HepG2 (cell line): ENCODE data around the gene VAMP8. TPM values are rescaled to one million over a fixed set of nuclear protein-coding genes. Genes with fewer than 3 reads are reported as not detected.

ENCODE experiments used
- ATAC-seq: fragments of 200-7000 bp; cut with Tn5 transposase; 3 replicates; pipeline ENCODE4 v1.9.1; 2020; ENCODE audit warnings: mild to moderate bottlenecking, moderate library complexity
- BruUV-seq: library from RNA; stranded (reverse); fragments of 400-500 nt; replicated peaks from 2 replicates; lab custom pipeline; 2021; lab: Mats Ljungman, UMichigan
- CTCF ChIA-PET: fragments of 300-600 bp; formaldehyde crosslinking; extraction: SDS; loops from one replicate; lab custom pipeline; 2021; ENCODE audit warnings: low total read pairs, inconsistent platforms, low intra/inter-chr PET ratio; lab: Yijun Ruan, JAX
- POLR2A ChIA-PET: fragments of 350-600 bp; sonication (Branson Sonifier 250); formaldehyde crosslinking; loops from one replicate; lab custom pipeline; 2020; ENCODE audit warnings: antibody characterized with exemption, inconsistent platforms; lab: Yijun Ruan, JAX
- DNase-seq: peaks from one replicate; pipeline ENCODE4 v3.0.0-alpha.2; 2015; ENCODE audit warnings: low spot score
- FAIRE-seq: peaks from 3 replicates; lab custom pipeline; 2011; peaks lifted over from hg19 to GRCh38; lab: Jason Lieb, UNC
- H2AFZ ChIP-seq: one replicate; pipeline ENCODE4 v1.6.1; 2011; ENCODE audit warnings: low read length, inconsistent platforms
- H3K27ac ChIP-seq: fragments of 300-600 bp; 3 replicates; pipeline ENCODE4 v1.8.0; 2011; ENCODE audit warnings: mixed run types, mild to moderate bottlenecking, mixed read lengths, low read length, inconsistent platforms; ENCODE audit not compliant: insufficient read depth; ENCODE audit errors: extremely low read length
- H3K27me3 ChIP-seq, 2 experiments: fragments of 200-600 bp in 1 of 2; 2 replicates in 1 of 2; 3 replicates in 1 of 2; pipeline versions ENCODE4 v1.6.0 to v1.8.0; 2011; ENCODE audit warnings: low read length in 2 of 2, mild to moderate bottlenecking in 2 of 2, moderate library complexity in 2 of 2, inconsistent platforms in 1 of 2; ENCODE audit not compliant: insufficient read depth in 2 of 2, control insufficient read depth in 1 of 2
- H3K36me3 ChIP-seq, 2 experiments: fragments of 200-600 bp in 1 of 2; replicated peaks in 1 of 2; 2 replicates in 1 of 2; 3 replicates in 1 of 2; pipeline versions ENCODE4 v1.5.1 to v1.8.0; 2011; ENCODE audit warnings: low read length in 2 of 2, inconsistent platforms in 1 of 2; ENCODE audit not compliant: insufficient read depth in 2 of 2, control insufficient read depth in 1 of 2
- H3K4me1 ChIP-seq: 2 replicates; pipeline ENCODE4 v1.5.1; 2012; ENCODE audit warnings: low read length, inconsistent platforms; ENCODE audit not compliant: insufficient read depth
- H3K4me2 ChIP-seq: 2 replicates; pipeline ENCODE4 v1.6.0; 2011; ENCODE audit warnings: low read depth, low read length, inconsistent platforms
- H3K4me3 ChIP-seq, 3 experiments: fragments of 200-600 bp in 1 of 3; sonication (generic), shearing (Covaris generic) in 1 of 3; replicated peaks in 1 of 3; 2 replicates each; pipeline ENCODE4 v1.5.1; 2011 to 2016; ENCODE audit warnings: low read length in 3 of 3, inconsistent platforms in 2 of 3, low read depth in 2 of 3, mild to moderate bottlenecking in 2 of 3, control low read depth in 1 of 3, mixed read lengths in 1 of 3; ENCODE audit not compliant: insufficient read depth in 1 of 3
- H3K79me2 ChIP-seq: one replicate; pipeline ENCODE4 v1.6.1; 2011; ENCODE audit warnings: low read length, inconsistent platforms; ENCODE audit not compliant: insufficient read depth
- H3K9ac ChIP-seq: 2 replicates; pipeline ENCODE4 v1.6.0; 2011; ENCODE audit warnings: mild to moderate bottlenecking, low read depth, low read length, inconsistent platforms; ENCODE audit not compliant: insufficient read depth
- H3K9me3 ChIP-seq: 2 replicates; pipeline ENCODE4 v1.5.1; 2012; ENCODE audit warnings: mild to moderate bottlenecking, low read length
- H4K20me1 ChIP-seq: 2 replicates; pipeline ENCODE4 v1.6.0; 2011; ENCODE audit warnings: inconsistent platforms, mild to moderate bottlenecking, low read length, moderate library complexity; ENCODE audit not compliant: insufficient read depth
- HMGA1 ChIP-seq: sonication (generic); formaldehyde crosslinking; conservative IDR thresholded peaks from 2 replicates; pipeline ENCODE4 v1.4.0; 2020; ENCODE audit warnings: missing genetic modification reagents
- NFYB ChIP-seq: sonication (generic); formaldehyde crosslinking; IDR thresholded peaks from 2 replicates; pipeline ENCODE4 v1.4.0; 2020; ENCODE audit warnings: missing genetic modification reagents
- NR2F1 ChIP-seq, 2 experiments: fragments of 450-650 bp in 1 of 2; formaldehyde crosslinking in 1 of 2; IDR thresholded peaks; 2 replicates each; pipeline versions ENCODE4 v1.5.0 to v1.6.1; 2016 to 2020; ENCODE audit warnings: mild to moderate bottlenecking in 1 of 2, missing compliant biosample characterization in 1 of 2, missing genetic modification reagents in 1 of 2, moderate library complexity in 1 of 2
- REL ChIP-seq: sonication (generic); formaldehyde crosslinking; conservative IDR thresholded peaks from 2 replicates; pipeline ENCODE4 v1.8.0; 2022; ENCODE audit warnings: mild to moderate bottlenecking, missing genetic modification reagents, moderate library complexity
- RFXANK ChIP-seq: IDR thresholded peaks from 2 replicates; pipeline ENCODE4 v1.6.1; 2016
- SMAD1 ChIP-seq: sonication (generic); formaldehyde crosslinking; IDR thresholded peaks from 2 replicates; pipeline ENCODE4 v1.4.0; 2020; ENCODE audit warnings: missing genetic modification reagents, low read depth, mild to moderate bottlenecking, borderline replicate concordance
- TEAD3 ChIP-seq: optimal IDR thresholded peaks from 2 replicates; pipeline ENCODE3; 2016; ENCODE audit warnings: borderline replicate concordance
- ZNF263 ChIP-seq: sonication (generic); formaldehyde crosslinking; IDR thresholded peaks from 2 replicates; pipeline ENCODE4 v1.4.0; 2020; ENCODE audit warnings: missing genetic modification reagents
- ZNF3 ChIP-seq: IDR thresholded peaks from 2 replicates; pipeline ENCODE4 v1.7.0; 2017; ENCODE audit warnings: inconsistent platforms
- ZNF30 ChIP-seq: sonication (generic); formaldehyde crosslinking; IDR thresholded peaks from 2 replicates; pipeline ENCODE4 v1.5.0; 2020; ENCODE audit warnings: mild to moderate bottlenecking, missing genetic modification reagents
- ZNF607 ChIP-seq: sonication (generic); formaldehyde crosslinking; IDR thresholded peaks from 2 replicates; pipeline ENCODE4 v1.5.1; 2020; ENCODE audit warnings: missing genetic modification reagents, mild to moderate bottlenecking, borderline replicate concordance
- WGBS: methylation state at CpG from one replicate; pipeline ENCODE4 v1.1.6; 2017; ENCODE audit warnings: low lambda C conversion rate; 5-methylcytosine and 5-hydroxymethylcytosine counted together
- in situ Hi-C: cut with HindIII; loops from 2 replicates; pipeline ENCODE4 v1.10.0; 2017; ENCODE audit warnings: low pct_unique_long_range_greater_than_20kb; ENCODE audit not compliant: extremely low pct_ligation_motif_present
- intact Hi-C: fragments of 100-400 bp; cut with micrococcal nuclease; formaldehyde crosslinking; loops from one replicate; pipeline ENCODE4 v1.10.0; 2022; ENCODE audit not compliant: unreplicated experiment
- polyA plus RNA-seq, 8 experiments: library from polyadenylated mRNA; depleted of rRNA in 3 of 8; stranded (reverse) in 7 of 8; unstranded in 1 of 8; fragments of >200 nt; fragmentation: Illumina TruSeq in 4 of 8; extraction: Trizol in 4 of 8; gene quantifications; 2 replicates each; pipeline versions ENCODE4 v1.2.1 to v1.2.3, GENCODE V29; 2011 to 2016; ENCODE audit warnings: low read depth in 4 of 8, missing spikeins in 1 of 8, mixed read lengths in 1 of 8; ENCODE audit not compliant: insufficient read depth in 1 of 8
- total RNA-seq, 5 experiments: library from RNA; depleted of rRNA; stranded (reverse); fragments of >200 nt; fragmentation: Illumina TruSeq; extraction: Trizol; gene quantifications; 2 replicates each; pipeline ENCODE4 v1.2.3, GENCODE V29; 2016; ENCODE audit warnings: low read depth in 1 of 5
- TF ChIP-seq, protein P1 (sequence below): sonication (generic); formaldehyde crosslinking; IDR thresholded peaks from 2 replicates; pipeline ENCODE4 v1.8.0; 2022; ENCODE audit warnings: mild to moderate bottlenecking, missing genetic modification reagents; ENCODE audit not compliant: insufficient replicate concordance
- TF ChIP-seq, protein P2 (sequence below): conservative IDR thresholded peaks from 2 replicates; pipeline ENCODE4 v1.6.1; 2018; ENCODE audit warnings: missing genetic modification reagents
- TF ChIP-seq, protein P3 (sequence below): sonication (generic); formaldehyde crosslinking; IDR thresholded peaks from 2 replicates; pipeline ENCODE4 v1.8.1; 2023; ENCODE audit warnings: mild to moderate bottlenecking, missing genetic modification reagents
- TF ChIP-seq, protein P4 (sequence below): IDR thresholded peaks from 2 replicates; pipeline ENCODE4 v1.6.1; 2018; ENCODE audit warnings: missing genetic modification reagents
- TF ChIP-seq, protein P5 (sequence below): sonication (generic); formaldehyde crosslinking; IDR thresholded peaks from 2 replicates; pipeline ENCODE4 v1.4.0; 2020; ENCODE audit warnings: mild to moderate bottlenecking, missing genetic modification reagents

VAMP8 gene
- total and polyA plus RNA-seq, 2 of the 13 experiments (the other 11 are each of a cell fraction or from before 2014, with no cell fraction given): 83.3 to 157 TPM

DNA sequence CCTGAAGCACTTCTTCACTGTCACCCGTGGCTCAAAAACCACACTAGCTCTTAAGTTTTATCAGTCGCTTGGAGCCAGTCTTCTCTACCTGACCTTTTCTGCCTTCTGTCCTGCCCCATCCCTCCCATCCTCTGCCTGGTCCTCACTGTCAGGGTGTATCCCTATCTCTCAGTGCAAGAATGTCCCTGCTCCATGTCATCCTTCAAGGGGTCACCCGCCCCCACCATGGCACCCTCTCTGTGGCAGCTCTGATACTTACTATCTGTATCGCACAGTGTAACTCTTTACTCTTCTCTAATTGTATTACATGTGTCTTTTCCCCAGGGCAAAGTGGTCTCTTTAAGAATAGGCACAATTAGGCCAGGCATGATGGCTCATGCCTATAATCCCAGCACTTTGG, 11.3 kb downstream of the VAMP8 start (continued):
- TF ChIP-seq, protein P1, sequence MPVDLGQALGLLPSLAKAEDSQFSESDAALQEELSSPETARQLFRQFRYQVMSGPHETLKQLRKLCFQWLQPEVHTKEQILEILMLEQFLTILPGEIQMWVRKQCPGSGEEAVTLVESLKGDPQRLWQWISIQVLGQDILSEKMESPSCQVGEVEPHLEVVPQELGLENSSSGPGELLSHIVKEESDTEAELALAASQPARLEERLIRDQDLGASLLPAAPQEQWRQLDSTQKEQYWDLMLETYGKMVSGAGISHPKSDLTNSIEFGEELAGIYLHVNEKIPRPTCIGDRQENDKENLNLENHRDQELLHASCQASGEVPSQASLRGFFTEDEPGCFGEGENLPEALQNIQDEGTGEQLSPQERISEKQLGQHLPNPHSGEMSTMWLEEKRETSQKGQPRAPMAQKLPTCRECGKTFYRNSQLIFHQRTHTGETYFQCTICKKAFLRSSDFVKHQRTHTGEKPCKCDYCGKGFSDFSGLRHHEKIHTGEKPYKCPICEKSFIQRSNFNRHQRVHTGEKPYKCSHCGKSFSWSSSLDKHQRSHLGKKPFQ (CRISPR knock-in tag): no peak

DNA sequence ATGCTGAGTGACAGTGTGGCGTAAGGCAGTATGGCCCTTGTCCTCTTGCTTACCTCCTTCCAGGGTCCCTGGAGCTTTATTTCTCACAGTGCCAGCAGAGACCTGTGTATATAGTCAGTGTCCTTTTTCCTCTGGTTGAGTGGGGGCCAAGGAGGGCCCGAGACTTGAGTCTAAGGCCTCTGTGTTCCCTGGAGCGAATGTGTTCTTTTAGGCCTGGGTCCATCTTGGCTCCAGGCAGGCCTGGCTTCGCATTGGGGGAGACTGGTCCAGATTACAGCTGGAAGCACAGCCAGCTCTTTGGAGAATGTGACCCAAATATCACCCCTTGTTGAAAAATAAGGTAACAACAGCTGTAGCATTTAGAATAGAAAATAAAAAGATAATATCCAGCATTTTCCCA, 11.8 kb downstream of the VAMP8 start:
- no peaks in the 10 kb centered on the region for H3K79me2 ChIP-seq
- in situ Hi-C loops (no loop called here), intact Hi-C loops (no loop called here)
- no peak for FAIRE-seq
- ATAC-seq: no peak
- TF ChIP-seq ZNF607 (CRISPR knock-in tag) (no peak), ZNF263 (no peak), ZNF30 (no peak), TEAD3 (CRISPR knock-in tag) (no peak), REL (CRISPR knock-in tag) (no peak), NR2F1 (CRISPR knock-in tag; IDR thresholded peaks at IDR 0.05) (no peak), RFXANK (CRISPR knock-in tag) (no peak), HMGA1 (CRISPR knock-in tag) (no peak), NFYB (CRISPR knock-in tag) (no peak), ZNF3 (CRISPR knock-in tag) (no peak), SMAD1 (CRISPR knock-in tag) (no peak)
- TF ChIP-seq, protein P2, sequence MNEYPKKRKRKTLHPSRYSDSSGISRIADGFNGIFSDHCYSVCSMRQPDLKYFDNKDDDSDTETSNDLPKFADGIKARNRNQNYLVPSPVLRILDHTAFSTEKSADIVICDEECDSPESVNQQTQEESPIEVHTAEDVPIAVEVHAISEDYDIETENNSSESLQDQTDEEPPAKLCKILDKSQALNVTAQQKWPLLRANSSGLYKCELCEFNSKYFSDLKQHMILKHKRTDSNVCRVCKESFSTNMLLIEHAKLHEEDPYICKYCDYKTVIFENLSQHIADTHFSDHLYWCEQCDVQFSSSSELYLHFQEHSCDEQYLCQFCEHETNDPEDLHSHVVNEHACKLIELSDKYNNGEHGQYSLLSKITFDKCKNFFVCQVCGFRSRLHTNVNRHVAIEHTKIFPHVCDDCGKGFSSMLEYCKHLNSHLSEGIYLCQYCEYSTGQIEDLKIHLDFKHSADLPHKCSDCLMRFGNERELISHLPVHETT (CRISPR knock-in tag): no peak
- TF ChIP-seq, protein P3, sequence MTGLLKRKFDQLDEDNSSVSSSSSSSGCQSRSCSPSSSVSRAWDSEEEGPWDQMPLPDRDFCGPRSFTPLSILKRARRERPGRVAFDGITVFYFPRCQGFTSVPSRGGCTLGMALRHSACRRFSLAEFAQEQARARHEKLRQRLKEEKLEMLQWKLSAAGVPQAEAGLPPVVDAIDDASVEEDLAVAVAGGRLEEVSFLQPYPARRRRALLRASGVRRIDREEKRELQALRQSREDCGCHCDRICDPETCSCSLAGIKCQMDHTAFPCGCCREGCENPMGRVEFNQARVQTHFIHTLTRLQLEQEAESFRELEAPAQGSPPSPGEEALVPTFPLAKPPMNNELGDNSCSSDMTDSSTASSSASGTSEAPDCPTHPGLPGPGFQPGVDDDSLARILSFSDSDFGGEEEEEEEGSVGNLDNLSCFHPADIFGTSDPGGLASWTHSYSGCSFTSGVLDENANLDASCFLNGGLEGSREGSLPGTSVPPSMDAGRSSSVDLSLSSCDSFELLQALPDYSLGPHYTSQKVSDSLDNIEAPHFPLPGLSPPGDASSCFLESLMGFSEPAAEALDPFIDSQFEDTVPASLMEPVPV (CRISPR knock-in tag): no peak
- TF ChIP-seq, protein P4, sequence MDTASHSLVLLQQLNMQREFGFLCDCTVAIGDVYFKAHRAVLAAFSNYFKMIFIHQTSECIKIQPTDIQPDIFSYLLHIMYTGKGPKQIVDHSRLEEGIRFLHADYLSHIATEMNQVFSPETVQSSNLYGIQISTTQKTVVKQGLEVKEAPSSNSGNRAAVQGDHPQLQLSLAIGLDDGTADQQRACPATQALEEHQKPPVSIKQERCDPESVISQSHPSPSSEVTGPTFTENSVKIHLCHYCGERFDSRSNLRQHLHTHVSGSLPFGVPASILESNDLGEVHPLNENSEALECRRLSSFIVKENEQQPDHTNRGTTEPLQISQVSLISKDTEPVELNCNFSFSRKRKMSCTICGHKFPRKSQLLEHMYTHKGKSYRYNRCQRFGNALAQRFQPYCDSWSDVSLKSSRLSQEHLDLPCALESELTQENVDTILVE (CRISPR knock-in tag): no peak
- TF ChIP-seq, protein P5, sequence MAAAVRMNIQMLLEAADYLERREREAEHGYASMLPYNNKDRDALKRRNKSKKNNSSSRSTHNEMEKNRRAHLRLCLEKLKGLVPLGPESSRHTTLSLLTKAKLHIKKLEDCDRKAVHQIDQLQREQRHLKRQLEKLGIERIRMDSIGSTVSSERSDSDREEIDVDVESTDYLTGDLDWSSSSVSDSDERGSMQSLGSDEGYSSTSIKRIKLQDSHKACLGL: no peak
- no peak for DNase-seq
- WGBS: 87% methylated on average over 4 of the region's 4 CpGs
- peaks cover 97% of the 10 kb centered on the region for H3K4me1 ChIP-seq
- no peaks in the 10 kb centered on the region for H3K27me3 ChIP-seq
- no TSS peak for BruUV-seq
- H3K27ac ChIP-seq: no peak overlapping the region
- ChIA-PET CTCF (no interaction called here), POLR2A (interaction anchor here (22.7 to 25.9 kb wide), 2 partner anchors 16 to 31 kb away, joined by 645 to 795 read pairs; partner anchors contain the start of genes C2orf68, GGCX, RNF181 and TMEM150A)
- no peaks in the 10 kb centered on the region for H3K9me3 ChIP-seq
- no peak overlapping the region for H3K9ac ChIP-seq
- no peaks in the 10 kb centered on the region for H4K20me1 ChIP-seq
- no peaks in the 10 kb centered on the region for H3K36me3 ChIP-seq
- H3K4me3 ChIP-seq: no peak overlapping the region
- no peak overlapping the region for H3K4me2 ChIP-seq
- no peak overlapping the region for H2AFZ ChIP-seq
